ENCODE data around the gene SLC6A13. TPM values are rescaled to one million over a fixed set of nuclear protein-coding genes. Genes with fewer than 3 reads are reported as not detected.

SLC6A13 gene
- total and polyA plus RNA-seq, 4 donors: 0.23 to 12.0 (median 7.5) TPM

DNA sequence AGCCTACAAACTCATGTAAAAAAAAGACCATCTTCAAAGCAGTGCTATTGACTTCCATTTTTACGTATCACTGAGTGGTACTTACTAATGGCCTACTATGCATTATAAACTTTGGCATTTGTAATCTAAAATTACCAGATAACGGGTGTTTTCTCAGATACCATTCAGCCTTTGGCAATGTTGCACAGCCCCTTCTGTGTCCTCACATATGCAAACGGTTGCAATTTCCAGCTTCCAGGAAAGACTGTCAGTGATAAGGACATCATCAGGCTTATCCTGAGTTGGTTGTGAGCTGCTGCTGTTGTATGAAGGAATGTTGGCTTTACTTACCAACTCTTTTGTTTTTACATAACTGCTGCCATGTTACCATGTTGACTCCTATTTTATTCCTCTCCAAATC lies 1.6 kb upstream of the SLC6A13 start:
- H3K9ac ChIP-seq (ENCODE audit: low read depth in 1 of 2, low read length in 2 of 2): no peak overlapping the region
- TF ChIP-seq, protein P1, sequence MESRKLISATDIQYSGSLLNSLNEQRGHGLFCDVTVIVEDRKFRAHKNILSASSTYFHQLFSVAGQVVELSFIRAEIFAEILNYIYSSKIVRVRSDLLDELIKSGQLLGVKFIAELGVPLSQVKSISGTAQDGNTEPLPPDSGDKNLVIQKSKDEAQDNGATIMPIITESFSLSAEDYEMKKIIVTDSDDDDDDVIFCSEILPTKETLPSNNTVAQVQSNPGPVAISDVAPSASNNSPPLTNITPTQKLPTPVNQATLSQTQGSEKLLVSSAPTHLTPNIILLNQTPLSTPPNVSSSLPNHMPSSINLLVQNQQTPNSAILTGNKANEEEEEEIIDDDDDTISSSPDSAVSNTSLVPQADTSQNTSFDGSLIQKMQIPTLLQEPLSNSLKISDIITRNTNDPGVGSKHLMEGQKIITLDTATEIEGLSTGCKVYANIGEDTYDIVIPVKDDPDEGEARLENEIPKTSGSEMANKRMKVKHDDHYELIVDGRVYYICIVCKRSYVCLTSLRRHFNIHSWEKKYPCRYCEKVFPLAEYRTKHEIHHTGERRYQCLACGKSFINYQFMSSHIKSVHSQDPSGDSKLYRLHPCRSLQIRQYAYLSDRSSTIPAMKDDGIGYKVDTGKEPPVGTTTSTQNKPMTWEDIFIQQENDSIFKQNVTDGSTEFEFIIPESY (IDR thresholded peaks at IDR 0.05): no peak
- TF ChIP-seq TAF1 (conservative IDR thresholded peaks at IDR 0.05): no peak
- no peak for TF ChIP-seq GABPA (IDR thresholded peaks at IDR 0.05 in 1 of 2, conservative IDR thresholded peaks at IDR 0.05 in 1 of 2)
- peaks cover 0 to 2% (median 0%) of the 10 kb centered on the region in 4 donors for H3K27me3 ChIP-seq (ENCODE audit: control insufficient read depth in 4 of 4, insufficient read depth in 4 of 4, low read length in 3 of 4)
- peaks cover 0 to 3% (median 1%) of the 10 kb centered on the region in 4 donors for H3K4me1 ChIP-seq (ENCODE audit: control insufficient read depth in 4 of 4, insufficient read depth in 4 of 4, low read length in 3 of 4)
- no peaks in the 10 kb centered on the region for H3K9me3 ChIP-seq (ENCODE audit: control insufficient read depth in 4 of 4, low read length in 3 of 4)
- no peak overlapping the region for H3K27ac ChIP-seq (ENCODE audit: low read depth in 1 of 2, low read length in 2 of 2)
- DNase-seq (ENCODE audit: low spot score): no peak
- 70% methylated on average over 3 of the region's 3 CpGs for WGBS
- no peaks in the 10 kb centered on the region for H3K36me3 ChIP-seq (ENCODE audit: control insufficient read depth in 4 of 4, insufficient read depth in 3 of 4, low read depth in 1 of 4, low read length in 3 of 4)
- H3K4me3 ChIP-seq (ENCODE audit: low read depth in 1 of 3, low read length in 3 of 3): no peak overlapping the region

DNA sequence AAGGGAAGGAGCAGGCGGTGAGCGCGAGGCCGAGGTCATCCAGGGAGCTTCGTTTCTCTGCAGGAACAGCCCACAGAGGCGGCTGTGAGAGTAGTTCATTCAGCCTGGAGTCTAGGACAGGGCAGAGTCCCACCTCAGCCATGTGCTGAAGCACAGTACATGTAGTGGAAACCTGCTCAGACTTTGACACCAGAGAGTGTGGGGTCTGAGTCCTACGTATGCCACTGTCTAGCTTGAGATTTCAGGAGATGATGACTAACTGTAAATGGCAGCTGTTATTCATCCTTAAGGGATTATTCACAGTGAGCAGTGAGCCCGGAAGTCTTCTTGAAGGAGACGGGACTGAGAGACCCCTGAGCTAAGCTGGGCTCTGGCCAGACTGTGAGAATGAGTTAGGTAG lies 938 bp upstream of the SLC6A13 start:
- Histone ChIP-seq H3K4me3 (ENCODE audit: low read depth in 1 of 3, low read length in 3 of 3) (no peak overlapping the region), H3K27ac (ENCODE audit: low read depth in 1 of 2, low read length in 2 of 2) (no peak overlapping the region), H3K9me3 (ENCODE audit: control insufficient read depth in 4 of 4, low read length in 3 of 4) (no peaks in the 10 kb centered on the region), H3K36me3 (ENCODE audit: control insufficient read depth in 4 of 4, insufficient read depth in 3 of 4, low read depth in 1 of 4, low read length in 3 of 4) (no peaks in the 10 kb centered on the region), H3K27me3 (ENCODE audit: control insufficient read depth in 4 of 4, insufficient read depth in 4 of 4, low read length in 3 of 4) (peaks cover 0 to 2% (median 0%) of the 10 kb centered on the region in 4 donors), H3K4me1 (ENCODE audit: control insufficient read depth in 4 of 4, insufficient read depth in 4 of 4, low read length in 3 of 4) (peaks cover 0 to 3% (median 2%) of the 10 kb centered on the region in 4 donors), H3K9ac (ENCODE audit: low read depth in 1 of 2, low read length in 2 of 2) (no peak overlapping the region)
- DNase-seq (ENCODE audit: low spot score): no peak
- TF ChIP-seq JUND (IDR thresholded peaks at IDR 0.05): no peak
- TF ChIP-seq YY1 (IDR thresholded peaks at IDR 0.05): no peak
- TF ChIP-seq SP1 (IDR thresholded peaks at IDR 0.05): no peak
- TF ChIP-seq GABPA (IDR thresholded peaks at IDR 0.05 in 1 of 2, conservative IDR thresholded peaks at IDR 0.05 in 1 of 2): no peak
- no peak for TF ChIP-seq FOXA1 (IDR thresholded peaks at IDR 0.05)
- no peak for TF ChIP-seq HNF4A (conservative IDR thresholded peaks at IDR 0.05)
- TF ChIP-seq FOXA2 (IDR thresholded peaks at IDR 0.05): no peak
- TF ChIP-seq HNF4G (IDR thresholded peaks at IDR 0.05): no peak
- TF ChIP-seq EGR1 (IDR thresholded peaks at IDR 0.05; ENCODE audit: low read depth in 2 of 2): no peak
- TF ChIP-seq TAF1 (conservative IDR thresholded peaks at IDR 0.05): no peak
- TF ChIP-seq RAD21 (IDR thresholded peaks at IDR 0.05): no peak
- TF ChIP-seq NR2F2 (IDR thresholded peaks at IDR 0.05): no peak
- TF ChIP-seq, protein P1 (IDR thresholded peaks at IDR 0.05): no peak
- TF ChIP-seq, protein P2, sequence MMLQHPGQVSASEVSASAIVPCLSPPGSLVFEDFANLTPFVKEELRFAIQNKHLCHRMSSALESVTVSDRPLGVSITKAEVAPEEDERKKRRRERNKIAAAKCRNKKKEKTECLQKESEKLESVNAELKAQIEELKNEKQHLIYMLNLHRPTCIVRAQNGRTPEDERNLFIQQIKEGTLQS (IDR thresholded peaks at IDR 0.05): no peak
- 83% methylated on average over 9 of the region's 9 CpGs for WGBS

DNA sequence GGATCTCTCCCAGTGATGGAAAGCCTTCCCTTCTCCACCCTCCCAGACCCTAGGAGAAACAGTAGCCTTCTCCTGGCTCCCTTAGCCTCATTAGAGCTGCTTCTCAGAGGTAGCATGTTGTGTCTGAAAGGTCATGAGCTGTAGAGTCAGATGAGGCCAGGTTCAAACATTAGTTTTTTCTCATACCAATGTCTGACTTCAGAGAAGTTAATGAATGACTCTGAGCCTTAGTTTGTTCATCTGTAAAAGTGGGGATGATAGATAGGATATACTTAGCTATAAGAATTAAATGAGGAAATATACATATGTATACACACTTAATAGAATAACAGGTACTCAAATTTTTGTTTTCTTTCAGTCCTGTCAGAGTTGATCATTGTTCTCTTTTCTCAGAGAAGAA lies 523 bp downstream of the SLC6A13 start:
- H3K27ac ChIP-seq (ENCODE audit: low read depth in 1 of 2, low read length in 2 of 2): no peak overlapping the region
- peaks cover 0 to 2% (median 0%) of the 10 kb centered on the region in 4 donors for H3K27me3 ChIP-seq (ENCODE audit: control insufficient read depth in 4 of 4, insufficient read depth in 4 of 4, low read length in 3 of 4)
- H3K9me3 ChIP-seq (ENCODE audit: control insufficient read depth in 4 of 4, low read length in 3 of 4): no peaks in the 10 kb centered on the region
- no peak overlapping the region for H3K4me3 ChIP-seq (ENCODE audit: low read depth in 1 of 3, low read length in 3 of 3)
- no peaks in the 10 kb centered on the region for H3K36me3 ChIP-seq (ENCODE audit: control insufficient read depth in 4 of 4, insufficient read depth in 3 of 4, low read depth in 1 of 4, low read length in 3 of 4)
- H3K4me1 ChIP-seq (ENCODE audit: control insufficient read depth in 4 of 4, insufficient read depth in 4 of 4, low read length in 3 of 4): peaks cover 3 to 14% (median 5%) of the 10 kb centered on the region in 4 donors
- H3K9ac ChIP-seq (ENCODE audit: low read depth in 1 of 2, low read length in 2 of 2): no peak overlapping the region
- no peak for DNase-seq (ENCODE audit: low spot score)
- no peak for TF ChIP-seq RXRA (IDR thresholded peaks at IDR 0.05)
- TF ChIP-seq NR2F2 (IDR thresholded peaks at IDR 0.05): no peak
- TF ChIP-seq, protein P3, sequence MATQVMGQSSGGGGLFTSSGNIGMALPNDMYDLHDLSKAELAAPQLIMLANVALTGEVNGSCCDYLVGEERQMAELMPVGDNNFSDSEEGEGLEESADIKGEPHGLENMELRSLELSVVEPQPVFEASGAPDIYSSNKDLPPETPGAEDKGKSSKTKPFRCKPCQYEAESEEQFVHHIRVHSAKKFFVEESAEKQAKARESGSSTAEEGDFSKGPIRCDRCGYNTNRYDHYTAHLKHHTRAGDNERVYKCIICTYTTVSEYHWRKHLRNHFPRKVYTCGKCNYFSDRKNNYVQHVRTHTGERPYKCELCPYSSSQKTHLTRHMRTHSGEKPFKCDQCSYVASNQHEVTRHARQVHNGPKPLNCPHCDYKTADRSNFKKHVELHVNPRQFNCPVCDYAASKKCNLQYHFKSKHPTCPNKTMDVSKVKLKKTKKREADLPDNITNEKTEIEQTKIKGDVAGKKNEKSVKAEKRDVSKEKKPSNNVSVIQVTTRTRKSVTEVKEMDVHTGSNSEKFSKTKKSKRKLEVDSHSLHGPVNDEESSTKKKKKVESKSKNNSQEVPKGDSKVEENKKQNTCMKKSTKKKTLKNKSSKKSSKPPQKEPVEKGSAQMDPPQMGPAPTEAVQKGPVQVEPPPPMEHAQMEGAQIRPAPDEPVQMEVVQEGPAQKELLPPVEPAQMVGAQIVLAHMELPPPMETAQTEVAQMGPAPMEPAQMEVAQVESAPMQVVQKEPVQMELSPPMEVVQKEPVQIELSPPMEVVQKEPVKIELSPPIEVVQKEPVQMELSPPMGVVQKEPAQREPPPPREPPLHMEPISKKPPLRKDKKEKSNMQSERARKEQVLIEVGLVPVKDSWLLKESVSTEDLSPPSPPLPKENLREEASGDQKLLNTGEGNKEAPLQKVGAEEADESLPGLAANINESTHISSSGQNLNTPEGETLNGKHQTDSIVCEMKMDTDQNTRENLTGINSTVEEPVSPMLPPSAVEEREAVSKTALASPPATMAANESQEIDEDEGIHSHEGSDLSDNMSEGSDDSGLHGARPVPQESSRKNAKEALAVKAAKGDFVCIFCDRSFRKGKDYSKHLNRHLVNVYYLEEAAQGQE (IDR thresholded peaks at IDR 0.05): no peak
- no peak for TF ChIP-seq HNF4A (conservative IDR thresholded peaks at IDR 0.05)
- TF ChIP-seq HNF4G (IDR thresholded peaks at IDR 0.05): no peak
- TF ChIP-seq YY1 (IDR thresholded peaks at IDR 0.05): no peak
- TF ChIP-seq, protein P1 (IDR thresholded peaks at IDR 0.05): no peak
- no peak for TF ChIP-seq JUND (IDR thresholded peaks at IDR 0.05)
- TF ChIP-seq, protein P2 (IDR thresholded peaks at IDR 0.05): no peak
- no peak for TF ChIP-seq EGR1 (IDR thresholded peaks at IDR 0.05; ENCODE audit: low read depth in 2 of 2)
- no peak for TF ChIP-seq FOXA1 (IDR thresholded peaks at IDR 0.05)
- no peak for TF ChIP-seq TAF1 (conservative IDR thresholded peaks at IDR 0.05)
- no peak for TF ChIP-seq RAD21 (IDR thresholded peaks at IDR 0.05)
- no peak for TF ChIP-seq FOXA2 (IDR thresholded peaks at IDR 0.05)
- no peak for TF ChIP-seq GABPA (IDR thresholded peaks at IDR 0.05 in 1 of 2, conservative IDR thresholded peaks at IDR 0.05 in 1 of 2)

Measured in liver (tissue), 9 donors.